SU-DHL-6 (cell line): ENCODE data around the gene KIF12.
A peak's percentile ranks its signal among the peaks of the same experiment; 100 is the strongest.

Experiments
- H2AFZ ChIP-seq: fragments of 200-600 bp; sonication (generic); 2 replicates; pipeline ENCODE4 v1.6.1; 2014; ENCODE audit warnings: low read depth, mild to moderate bottlenecking, moderate library complexity, mixed read lengths, antibody characterized with exemption, low read length; ENCODE audit not compliant: severe bottlenecking
- H3F3A ChIP-seq: fragments of 200-600 bp; shearing (Covaris generic); 2 replicates; pipeline ENCODE4 v1.6.0; 2016; ENCODE audit warnings: antibody characterized with exemption, mild to moderate bottlenecking; ENCODE audit not compliant: insufficient read depth
- H3K27ac ChIP-seq: fragments of 200-600 bp; sonication (generic); 2 replicates; pipeline ENCODE4 v1.5.1; 2016; ENCODE audit warnings: low read depth, mild to moderate bottlenecking, low read length, moderate library complexity, mixed read lengths
- H3K27me3 ChIP-seq: fragments of 200-600 bp; sonication (generic), shearing (Covaris generic); 2 replicates; pipeline ENCODE4 v1.6.0; 2014; ENCODE audit warnings: mild to moderate bottlenecking, low read length
- H3K36me3 ChIP-seq: fragments of 200-600 bp; sonication (generic); 2 replicates; pipeline ENCODE4 v1.6.1; 2014; ENCODE audit warnings: mild to moderate bottlenecking, low read length, mixed read lengths
- H3K4me2 ChIP-seq: fragments of 300-600, 200-600 bp; shearing (Covaris generic), sonication (generic); 2 replicates; pipeline ENCODE4 v1.6.0; 2014; ENCODE audit warnings: low read length, low read depth, mild to moderate bottlenecking; ENCODE audit not compliant: poor library complexity, severe bottlenecking
- H3K4me3 ChIP-seq: fragments of 200-600 bp; sonication (generic); 2 replicates; pipeline ENCODE4 v1.5.1; 2014; ENCODE audit warnings: antibody characterized with exemption, low read length, mild to moderate bottlenecking, mixed read lengths; ENCODE audit not compliant: insufficient read depth, poor library complexity, severe bottlenecking
- H3K79me2 ChIP-seq: fragments of 200-600 bp; sonication (generic); 2 replicates; pipeline ENCODE4 v1.6.1; 2014; ENCODE audit warnings: mild to moderate bottlenecking, low read length, moderate library complexity; ENCODE audit not compliant: insufficient read depth
- H3K9ac ChIP-seq: fragments of 200-600 bp; sonication (generic); 2 replicates; pipeline ENCODE4 v1.7.0; 2014; ENCODE audit warnings: mild to moderate bottlenecking, low read length
- H3K9me2 ChIP-seq: fragments of 200-600 bp; sonication (generic); replicated peaks from 2 replicates; pipeline ENCODE4 v1.6.1; 2014; ENCODE audit warnings: low read length; ENCODE audit not compliant: insufficient read depth
- H3K9me3 ChIP-seq: fragments of 200-600 bp; sonication (generic); 2 replicates; pipeline ENCODE4 v1.6.1; 2014; ENCODE audit warnings: low read length, mixed read lengths; ENCODE audit not compliant: insufficient read depth
- H4K20me1 ChIP-seq: fragments of 200-600 bp; sonication (generic); 2 replicates; pipeline ENCODE4 v1.6.1; 2014; ENCODE audit warnings: low read depth, mild to moderate bottlenecking, antibody characterized with exemption, low read length, moderate library complexity, mixed read lengths
- EZH2phosphoT487 ChIP-seq: fragments of 200-600 bp; sonication (generic), shearing (Covaris generic); conservative IDR thresholded peaks from 2 replicates; pipeline ENCODE4 v1.6.1; 2018; ENCODE audit warnings: mild to moderate bottlenecking, antibody characterized with exemption, low read length, moderate library complexity, mixed read lengths
- TF ChIP-seq, protein P1 (sequence below): fragments of 200-600 bp; sonication (generic); IDR thresholded peaks from one replicate; pipeline ENCODE4 v1.5.1; 2017; ENCODE audit warnings: antibody characterized with exemption, mild to moderate bottlenecking, low read length, moderate library complexity; ENCODE audit not compliant: insufficient read depth, poor library complexity, severe bottlenecking

The KIF12 gene

DNA sequence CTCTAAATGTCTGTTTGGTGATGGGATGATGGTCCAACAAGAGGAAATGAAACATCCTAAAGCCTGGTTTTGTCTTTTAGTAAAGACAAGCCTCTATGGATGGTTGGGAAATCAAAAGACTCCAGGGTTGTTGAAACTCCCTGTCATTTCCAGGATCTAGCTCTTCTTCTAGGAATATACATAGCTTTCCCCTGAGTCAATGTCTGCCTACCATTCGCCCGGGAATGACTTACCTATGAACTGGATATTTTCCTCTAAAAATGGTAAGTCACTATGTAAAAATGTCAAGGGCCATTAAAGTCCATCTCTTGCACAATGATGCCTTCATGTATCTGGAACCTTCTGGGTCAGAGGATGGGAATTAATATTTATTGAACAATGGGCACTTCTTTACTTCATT is 11.1 kb upstream of the KIF12 start:
- TF ChIP-seq EZH2phosphoT487: no peak
- TF ChIP-seq, protein P1, sequence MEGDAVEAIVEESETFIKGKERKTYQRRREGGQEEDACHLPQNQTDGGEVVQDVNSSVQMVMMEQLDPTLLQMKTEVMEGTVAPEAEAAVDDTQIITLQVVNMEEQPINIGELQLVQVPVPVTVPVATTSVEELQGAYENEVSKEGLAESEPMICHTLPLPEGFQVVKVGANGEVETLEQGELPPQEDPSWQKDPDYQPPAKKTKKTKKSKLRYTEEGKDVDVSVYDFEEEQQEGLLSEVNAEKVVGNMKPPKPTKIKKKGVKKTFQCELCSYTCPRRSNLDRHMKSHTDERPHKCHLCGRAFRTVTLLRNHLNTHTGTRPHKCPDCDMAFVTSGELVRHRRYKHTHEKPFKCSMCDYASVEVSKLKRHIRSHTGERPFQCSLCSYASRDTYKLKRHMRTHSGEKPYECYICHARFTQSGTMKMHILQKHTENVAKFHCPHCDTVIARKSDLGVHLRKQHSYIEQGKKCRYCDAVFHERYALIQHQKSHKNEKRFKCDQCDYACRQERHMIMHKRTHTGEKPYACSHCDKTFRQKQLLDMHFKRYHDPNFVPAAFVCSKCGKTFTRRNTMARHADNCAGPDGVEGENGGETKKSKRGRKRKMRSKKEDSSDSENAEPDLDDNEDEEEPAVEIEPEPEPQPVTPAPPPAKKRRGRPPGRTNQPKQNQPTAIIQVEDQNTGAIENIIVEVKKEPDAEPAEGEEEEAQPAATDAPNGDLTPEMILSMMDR: no peak
- no peaks in the 10 kb centered on the region for H3K27me3 ChIP-seq

DNA sequence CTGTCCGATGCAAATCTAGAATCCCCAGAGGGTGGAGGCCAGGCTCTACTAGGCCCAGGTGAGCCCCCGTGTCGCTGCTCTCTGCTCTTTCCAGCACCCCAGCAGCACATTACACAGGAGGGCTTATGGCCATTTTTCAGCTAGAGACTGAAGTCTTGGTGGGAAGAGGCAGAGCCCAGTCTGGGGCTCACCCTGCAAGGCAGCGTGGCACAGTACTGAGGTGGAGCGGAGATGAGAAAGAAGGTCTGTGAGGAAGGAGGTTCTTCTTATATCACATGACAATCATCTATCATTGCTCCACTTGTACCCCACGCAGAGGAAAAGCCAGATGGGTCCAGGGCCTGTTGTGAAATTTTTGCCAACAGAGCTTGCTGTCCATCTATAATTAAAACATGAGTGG is 10.0 kb upstream of the KIF12 start:
- H3K4me3 ChIP-seq: no peak overlapping the region
- TF ChIP-seq, protein P1: no peak
- TF ChIP-seq EZH2phosphoT487: no peak
- H3K4me2 ChIP-seq: no peak overlapping the region
- H3K27me3 ChIP-seq: no peaks in the 10 kb centered on the region
- no peak overlapping the region for H2AFZ ChIP-seq
- no peaks in the 10 kb centered on the region for H4K20me1 ChIP-seq
- no peaks in the 10 kb centered on the region for H3K36me3 ChIP-seq
- H3K9ac ChIP-seq: no peak overlapping the region
- H3K79me2 ChIP-seq: no peaks in the 10 kb centered on the region
- no peak overlapping the region for H3K27ac ChIP-seq
- H3K9me2 ChIP-seq: no peaks in the 10 kb centered on the region
- no peaks in the 10 kb centered on the region for H3F3A ChIP-seq
- H3K9me3 ChIP-seq: no peaks in the 10 kb centered on the region

More for the DNA sequence above, 11.1 kb upstream of the KIF12 start:
- no peaks in the 10 kb centered on the region for H3F3A ChIP-seq
- H2AFZ ChIP-seq: no peak overlapping the region
- no peak overlapping the region for H3K4me3 ChIP-seq
- H3K4me2 ChIP-seq: no peak overlapping the region
- H3K36me3 ChIP-seq: no peaks in the 10 kb centered on the region
- H3K27ac ChIP-seq: no peak overlapping the region
- no peaks in the 10 kb centered on the region for H3K9me2 ChIP-seq
- H3K9me3 ChIP-seq: no peaks in the 10 kb centered on the region
- H3K9ac ChIP-seq: no peak overlapping the region
- no peaks in the 10 kb centered on the region for H4K20me1 ChIP-seq
- no peaks in the 10 kb centered on the region for H3K79me2 ChIP-seq

DNA sequence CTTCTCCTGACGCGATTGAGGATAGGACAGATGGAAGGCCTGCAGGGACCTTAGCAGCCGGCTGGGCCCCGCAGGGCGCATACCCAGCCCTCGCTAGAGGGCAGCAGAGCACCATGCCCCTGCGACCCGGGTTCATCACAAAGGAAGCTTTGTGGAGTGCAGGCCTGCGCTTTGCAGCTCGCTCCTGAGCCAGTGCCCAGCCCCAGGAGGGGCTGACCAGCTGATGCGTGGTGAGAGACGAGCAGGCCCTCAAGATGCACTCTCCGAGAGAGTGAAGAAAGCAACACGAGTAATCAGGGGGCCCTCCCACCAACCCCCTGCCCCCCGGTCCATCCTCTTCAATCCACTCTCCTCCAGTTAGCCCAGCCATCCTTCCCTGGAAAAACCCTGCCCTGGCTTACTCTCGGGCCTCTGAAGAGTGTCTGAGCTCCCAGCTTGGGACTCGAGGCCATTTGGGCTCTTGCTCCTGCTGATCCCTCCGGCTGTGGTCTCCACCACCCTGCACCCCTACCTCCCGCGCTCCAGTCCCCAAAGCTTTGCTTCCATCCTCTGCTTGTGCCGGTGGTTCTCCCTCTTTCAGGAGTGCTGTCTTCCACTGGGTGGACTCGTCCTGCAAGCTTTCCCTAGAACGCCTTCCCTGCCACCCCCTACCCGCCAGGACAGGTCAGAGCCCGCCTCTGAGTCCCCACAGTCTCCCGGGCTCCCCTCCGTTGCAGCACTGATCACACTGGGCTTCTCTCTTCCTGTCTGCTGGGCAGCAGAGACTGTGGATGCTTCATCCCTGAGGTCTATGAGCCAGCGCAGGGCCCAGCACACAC is 9.1 kb upstream of the KIF12 start:
- no peak overlapping the region for H3K4me2 ChIP-seq
- H3K9ac ChIP-seq: no peak overlapping the region
- H3K9me2 ChIP-seq: no peaks in the 10 kb centered on the region
- no peaks in the 10 kb centered on the region for H3K9me3 ChIP-seq
- H3K27ac ChIP-seq: no peak overlapping the region
- H3K79me2 ChIP-seq: no peaks in the 10 kb centered on the region
- H4K20me1 ChIP-seq: no peaks in the 10 kb centered on the region
- H3K4me3 ChIP-seq: no peak overlapping the region
- no peak overlapping the region for H2AFZ ChIP-seq
- H3F3A ChIP-seq: no peaks in the 10 kb centered on the region
- no peaks in the 10 kb centered on the region for H3K36me3 ChIP-seq
- TF ChIP-seq, protein P1: peak; percentile 87
- no peak for TF ChIP-seq EZH2phosphoT487
- H3K27me3 ChIP-seq: no peaks in the 10 kb centered on the region
